ENCODE measurements around the gene IFI6.
A peak's percentile ranks its signal among the peaks of the same experiment; 100 is the strongest.
"Not testable (repeated sequence)": the region's sequence is repeated elsewhere in the genome, so short reads cannot be mapped to it uniquely, and the experiment has no call there.

Gene IFI6

DNA sequence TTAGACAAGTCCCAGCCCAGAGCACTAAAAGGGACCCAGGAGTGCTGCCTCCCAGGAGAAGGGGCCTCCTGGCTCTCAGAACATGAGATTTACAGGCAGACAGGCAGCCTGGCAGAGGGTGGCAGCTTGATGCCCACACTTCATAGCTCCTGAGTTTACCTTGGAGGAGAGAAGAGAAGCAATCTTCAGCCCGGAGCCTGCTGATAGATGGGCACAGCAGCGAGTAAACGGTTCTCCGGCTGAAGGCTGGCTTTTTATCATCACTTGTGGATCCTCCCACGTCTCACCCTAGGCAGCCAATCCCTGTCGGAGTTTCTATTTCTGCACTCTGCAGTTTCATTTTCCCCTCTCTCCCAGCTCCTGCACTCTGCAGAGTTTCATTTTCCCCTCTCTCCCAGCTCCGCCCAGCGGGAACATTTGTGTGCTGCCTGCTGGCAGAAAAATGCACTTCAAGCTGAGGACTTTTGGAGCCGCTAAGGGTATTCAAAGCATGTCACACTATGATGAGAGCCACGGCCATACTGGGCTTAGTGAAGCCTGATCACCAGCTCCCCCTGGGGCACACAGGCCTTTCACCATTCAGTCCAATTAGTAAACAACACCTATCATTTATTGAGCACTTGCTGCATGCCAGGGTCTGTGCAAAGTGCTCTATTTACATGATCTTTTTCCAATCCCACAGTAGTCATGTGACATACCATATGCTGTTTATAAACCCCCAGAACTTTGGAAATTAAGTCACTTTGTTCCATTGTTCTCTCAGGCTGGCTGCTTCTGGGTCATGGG lies at the start of gene IFI6:
TSS of gene IFI6 (minus strand) at position 229 of the 786 bp plus-strand sequence. CDS start 2,878 bp downstream, outside the sequence.
- DNase-seq: peak; percentile 34 to 55 (median 42)

DNA sequence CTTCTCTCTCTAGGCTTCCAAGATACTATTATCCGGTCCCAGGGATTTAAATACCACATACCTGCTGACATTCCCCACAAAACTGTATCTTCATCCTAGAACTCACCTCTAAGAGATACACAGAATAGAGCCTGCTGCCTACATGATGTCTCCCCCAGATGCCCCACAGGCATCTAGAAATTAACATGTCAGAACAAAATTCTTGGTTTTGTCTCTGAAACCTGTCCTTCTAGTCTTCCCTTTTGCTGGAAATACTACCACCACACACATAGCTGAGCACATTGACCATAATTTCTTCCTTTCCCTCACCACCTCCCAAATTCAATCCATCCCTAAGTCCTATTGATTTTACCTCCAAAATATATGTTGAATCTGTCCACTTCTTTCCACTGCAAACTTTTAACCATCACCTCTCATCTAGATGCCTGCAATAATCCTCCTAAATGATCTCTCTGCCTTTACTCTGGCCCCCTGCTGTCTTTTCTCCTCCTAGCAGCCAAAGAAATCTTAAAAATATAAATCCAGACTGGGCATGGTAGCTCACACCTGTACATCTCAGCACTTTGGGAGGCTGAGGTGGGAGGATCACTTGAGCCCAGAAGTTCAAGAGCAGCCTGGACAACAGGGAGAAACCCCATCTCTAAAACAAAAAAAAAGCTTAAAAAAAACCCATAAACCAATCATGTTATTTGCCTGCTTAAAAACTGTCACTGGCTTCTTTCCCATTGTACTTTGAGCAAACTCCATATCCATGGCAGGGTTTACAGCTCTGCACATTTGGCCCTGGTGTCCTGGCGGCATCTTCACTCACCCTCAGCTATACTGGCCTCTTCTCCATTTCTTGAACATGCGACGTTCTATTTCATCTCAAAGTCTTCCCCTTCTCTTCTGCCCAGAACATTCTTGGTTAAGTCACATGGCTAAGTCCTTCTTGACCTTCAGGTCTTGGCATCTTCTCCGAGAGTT lies 47.6 kb upstream of the IFI6 start:
- DNase-seq: no peak

- DNase-seq: no peak
Measured at GRCh38 chr1:27716262-27716895, 44.4 kb upstream of the IFI6 start.

- DNase-seq: no peak
Measured at GRCh38 chr1:27713869-27714513, 42.0 kb upstream of the IFI6 start.

DNA sequence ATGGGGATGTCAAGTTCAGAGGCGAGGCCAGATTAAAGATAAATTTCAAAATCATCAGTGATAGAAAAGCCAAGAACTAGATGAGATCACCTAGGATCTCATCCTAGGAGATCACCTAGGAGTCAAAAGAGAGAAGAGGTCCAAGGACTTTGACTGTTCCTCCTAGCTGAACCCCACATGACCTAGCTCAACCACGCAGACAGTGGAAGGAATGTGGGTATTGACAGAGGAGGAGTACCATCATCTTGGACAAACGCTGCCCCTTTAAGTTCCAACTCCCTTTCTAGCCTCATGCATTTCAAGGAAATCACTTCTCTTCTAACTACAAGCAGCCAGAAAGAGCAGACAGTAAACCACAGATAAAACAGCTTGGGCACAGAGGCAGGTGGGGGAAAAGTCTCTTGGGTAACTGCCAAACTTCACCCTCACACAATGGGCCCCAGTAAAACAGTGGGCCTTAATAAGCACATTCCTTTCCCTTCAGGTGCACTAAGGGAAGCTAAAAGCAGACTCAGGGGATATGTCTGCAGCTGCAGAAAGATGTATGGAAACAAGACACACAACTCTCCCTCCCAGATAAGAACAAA lies 41.2 kb upstream of the IFI6 start:
- DNase-seq: no peak

DNA sequence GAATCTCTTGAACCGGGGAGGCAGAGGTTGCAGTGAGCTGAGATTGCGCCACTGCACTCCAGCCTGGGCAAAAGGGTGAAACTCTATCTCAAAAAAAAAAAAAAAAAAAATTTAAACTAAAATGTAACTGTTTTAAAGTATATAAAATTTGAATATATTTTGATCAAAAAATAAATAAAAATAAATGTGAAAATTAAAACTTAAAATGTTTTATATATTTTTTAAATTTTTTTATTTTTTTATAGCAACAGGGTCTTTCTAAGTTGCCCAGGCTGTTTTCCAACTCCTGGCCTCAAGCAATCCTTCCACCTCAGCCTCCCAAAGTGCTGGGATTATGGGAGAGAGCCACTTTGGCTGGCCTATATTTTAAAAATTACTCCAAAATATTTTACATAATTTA lies 38.6 kb upstream of the IFI6 start:
- DNase-seq: no peak

DNA sequence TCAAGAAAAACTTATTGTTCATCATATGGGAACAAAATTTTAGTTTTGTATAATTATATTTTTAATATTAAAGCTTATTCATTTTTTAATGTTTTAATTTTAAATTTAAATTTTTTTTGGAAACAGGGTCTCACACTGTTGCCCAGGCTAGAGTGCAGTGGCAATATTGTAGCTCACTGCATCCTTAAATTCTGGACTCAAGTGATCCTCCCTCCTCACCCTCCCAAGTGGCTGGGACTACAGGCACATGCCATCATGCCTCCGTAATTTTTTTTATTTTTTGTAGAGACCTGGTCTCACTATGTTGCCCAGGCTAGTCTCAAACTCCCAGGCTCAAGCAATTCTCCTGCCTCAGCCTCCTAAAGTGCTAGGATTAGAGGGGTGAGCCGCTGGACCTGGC lies 33.6 kb upstream of the IFI6 start:
- no peak for DNase-seq

DNA sequence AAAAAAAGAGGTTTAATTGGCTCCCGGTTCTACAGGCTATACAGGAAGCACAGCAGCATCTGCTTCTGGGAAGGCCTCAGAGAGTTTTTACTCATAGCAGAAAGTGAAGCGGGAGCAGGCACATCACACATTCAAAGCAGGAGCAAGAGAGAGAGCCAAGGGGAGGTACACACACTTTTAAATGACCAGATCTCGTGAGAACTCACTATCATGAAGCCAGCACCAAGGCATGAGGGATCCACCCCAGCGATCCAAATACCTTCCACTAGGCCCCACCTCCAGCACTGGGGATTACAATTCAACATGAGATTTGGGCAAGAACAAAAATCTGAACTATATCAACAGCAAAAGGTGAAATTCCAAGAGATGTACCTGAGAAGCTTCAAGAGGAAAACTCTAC lies 33.0 kb upstream of the IFI6 start:
- no peak for DNase-seq

- not testable (repeated sequence) for DNase-seq
Measured at GRCh38 chr1:27696835-27697234, 24.8 kb upstream of the IFI6 start.

DNA sequence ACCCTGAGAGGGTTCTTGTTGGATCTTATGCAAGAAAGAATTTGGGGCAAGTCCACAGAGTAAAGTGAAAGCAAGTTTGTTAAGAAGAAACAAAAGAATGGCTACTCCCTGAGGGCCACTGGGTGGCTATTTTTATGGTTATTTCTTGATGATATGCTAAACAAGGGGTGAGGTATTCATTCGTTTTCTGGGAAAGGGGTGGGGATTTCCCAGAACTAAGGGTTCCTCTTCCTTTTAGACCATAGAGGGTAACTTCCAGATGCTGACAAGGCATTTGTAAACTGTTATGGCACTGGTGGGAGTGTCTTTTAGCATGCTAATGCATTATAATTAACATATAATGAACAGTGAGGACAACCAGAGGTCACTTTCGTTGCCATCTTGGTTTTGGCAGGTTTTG lies 18.2 kb upstream of the IFI6 start:
- no peak for DNase-seq

GRCh38 chr1:27689423-27690173 lies 17.6 kb upstream of the IFI6 start:
- no peak for DNase-seq

GRCh38 chr1:27687906-27688305 lies 15.9 kb upstream of the IFI6 start:
- DNase-seq: no peak

DNA sequence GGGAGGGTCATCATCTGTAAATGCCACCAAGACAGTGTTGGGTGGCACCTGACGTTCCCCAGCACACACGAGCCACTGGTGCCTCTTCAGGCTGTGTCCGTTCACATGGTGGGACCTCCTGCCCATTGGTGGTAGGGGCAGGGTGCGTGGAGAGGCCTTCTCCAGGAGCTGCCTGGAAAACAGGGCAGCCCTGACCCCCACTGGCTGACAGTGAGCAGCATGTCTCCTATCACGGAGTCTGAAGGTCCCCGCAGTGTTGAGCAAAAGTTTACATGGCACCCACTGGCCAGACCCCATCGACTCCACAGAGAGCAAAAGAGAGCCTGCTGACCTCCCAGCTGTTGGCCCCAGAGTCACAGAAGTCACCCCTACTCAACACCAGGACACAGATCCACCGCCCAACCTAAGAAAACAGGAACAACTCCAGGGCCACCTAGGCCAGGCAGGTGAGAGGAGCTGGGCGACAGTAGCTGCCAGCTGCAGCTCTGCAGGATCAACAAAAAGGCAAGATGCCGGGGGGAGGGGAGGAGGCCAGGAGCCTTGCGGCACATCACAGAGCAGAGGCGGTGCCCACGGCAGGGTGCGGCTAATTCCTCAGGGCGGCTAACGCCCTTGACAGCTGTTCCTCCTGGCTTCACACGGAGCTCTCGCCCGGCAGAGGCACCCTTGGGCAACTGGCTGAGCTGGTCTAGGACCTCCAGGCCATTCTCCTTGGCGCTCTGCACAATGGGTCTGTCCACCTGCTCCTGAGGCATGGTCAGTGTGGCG lies 14.4 kb upstream of the IFI6 start:
- DNase-seq: no peak

GRCh38 chr1:27684176-27684575 lies 12.2 kb upstream of the IFI6 start:
- DNase-seq: no peak

- DNase-seq: no peak
Measured at GRCh38 chr1:27682351-27682944, 10.5 kb upstream of the IFI6 start.

- DNase-seq: not testable (repeated sequence)
Measured at GRCh38 chr1:27681580-27681979, 9.6 kb upstream of the IFI6 start.

GRCh38 chr1:27680225-27680791 lies 8.3 kb upstream of the IFI6 start:
- not testable (repeated sequence) for DNase-seq

DNA sequence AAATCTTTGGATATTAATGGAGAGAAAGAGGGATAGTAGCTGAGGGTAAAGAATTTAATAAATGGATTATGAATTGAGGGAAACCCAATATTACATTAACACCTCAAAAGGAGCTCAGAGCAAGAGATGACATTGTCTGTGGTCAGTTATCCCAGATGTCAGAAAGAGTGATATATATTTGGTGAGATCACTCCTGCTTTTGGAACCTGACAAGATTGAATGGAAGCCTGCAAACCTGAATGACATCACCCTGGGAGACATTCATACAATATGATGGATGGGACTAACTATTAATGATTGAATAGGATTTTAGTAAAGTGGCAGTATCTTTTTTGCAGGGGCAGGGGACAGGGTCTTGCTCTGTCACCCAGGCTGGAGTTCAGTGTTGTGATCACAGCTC lies 6.8 kb upstream of the IFI6 start:
- no peak for DNase-seq

- DNase-seq: no peak
Measured at GRCh38 chr1:27676410-27676809, 4.4 kb upstream of the IFI6 start.

- no peak for DNase-seq
Measured at GRCh38 chr1:27672750-27673112, 739 bp upstream of the IFI6 start.

Data from activated CD4-positive, CD25-positive, alpha-beta regulatory T cell (primary cell).